ENCODE measurements around the gene PRDM11.
"Not testable (repeated sequence)": the region's sequence is repeated elsewhere in the genome, so short reads cannot be mapped to it uniquely, and the experiment has no call there.

The PRDM11 gene

GRCh38 chr11:45146072-45147016 lies at the start of gene PRDM11:
Gene PRDM11, plus strand, starts transcription at chr11:45146639. Its CDS starts 35,128 bp downstream, at chr11:45181767.
- peak; percentile 13 for DNase-seq

- no peak for DNase-seq
Observed at GRCh38 chr11:45097721-45098493, 48.5 kb upstream of the PRDM11 start.

GRCh38 chr11:45098929-45099328 lies 47.5 kb upstream of the PRDM11 start:
- DNase-seq = no peak

- DNase-seq = peak; percentile 31
Observed at GRCh38 chr11:45100339-45100738, 46.1 kb upstream of the PRDM11 start.

GRCh38 chr11:45102361-45102809 lies 44.1 kb upstream of the PRDM11 start:
- DNase-seq = no peak

GRCh38 chr11:45102810-45103621 lies 43.4 kb upstream of the PRDM11 start:
- DNase-seq = no peak

DNA sequence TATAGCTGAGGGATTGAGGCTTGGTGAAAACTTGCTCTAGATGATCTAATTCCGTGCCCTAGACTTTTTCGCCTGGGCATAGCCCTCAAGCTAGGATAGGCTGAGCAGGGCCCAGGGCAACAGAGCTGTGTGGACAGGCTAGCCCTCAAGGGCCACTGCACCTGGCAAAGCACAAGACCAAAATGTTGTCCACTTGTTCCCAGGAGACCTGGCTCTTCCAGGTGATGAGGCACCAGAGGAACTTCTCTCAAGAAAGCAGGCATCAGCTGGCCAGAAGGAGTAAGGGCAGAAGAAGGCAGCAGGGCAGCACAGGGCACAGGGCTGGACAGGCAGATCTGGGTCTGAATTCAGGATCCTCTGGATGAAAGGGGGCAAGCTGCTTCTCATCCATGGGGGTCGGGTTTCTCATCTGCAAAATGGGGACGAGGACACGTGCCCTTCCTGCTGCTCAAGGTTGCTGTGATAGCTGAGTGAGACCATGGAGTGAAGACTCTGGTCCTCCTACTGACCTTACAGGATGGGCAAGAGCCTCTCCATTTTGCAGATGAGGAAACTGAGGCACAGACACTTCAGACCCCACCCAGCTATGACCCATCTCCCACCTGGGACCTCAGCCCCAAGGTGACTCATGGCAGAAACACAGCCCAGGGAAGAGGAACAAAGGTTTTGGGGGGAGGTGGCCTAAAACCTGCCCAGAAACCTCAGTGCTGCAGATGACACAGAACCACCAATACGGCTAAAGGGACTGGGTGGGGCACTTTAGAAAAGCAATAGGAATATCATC lies 42.2 kb upstream of the PRDM11 start:
- DNase-seq = no peak

DNA sequence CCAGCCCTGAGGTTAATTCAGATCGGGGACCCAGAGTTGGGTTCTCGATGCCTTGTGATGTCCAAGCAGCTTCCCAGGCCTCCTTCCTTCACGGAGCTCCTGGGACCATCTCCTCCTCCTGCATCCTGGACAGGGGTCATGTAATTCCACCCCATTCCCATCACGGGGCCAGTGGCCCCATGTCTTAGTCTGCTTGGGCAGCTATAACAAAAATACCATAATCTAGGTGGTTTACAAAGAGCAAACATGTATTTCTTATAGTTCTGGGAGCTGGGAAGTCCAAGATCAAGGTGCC lies 41.7 kb upstream of the PRDM11 start:
- no peak for DNase-seq

GRCh38 chr11:45105233-45105983 lies 41.0 kb upstream of the PRDM11 start:
- DNase-seq = peak; percentile 50

GRCh38 chr11:45105984-45106375 lies 40.5 kb upstream of the PRDM11 start:
- DNase-seq = no peak

GRCh38 chr11:45106440-45106839 lies 40.0 kb upstream of the PRDM11 start:
- DNase-seq = no peak

- no peak for DNase-seq
Observed at GRCh38 chr11:45107029-45107428, 39.4 kb upstream of the PRDM11 start.

DNA sequence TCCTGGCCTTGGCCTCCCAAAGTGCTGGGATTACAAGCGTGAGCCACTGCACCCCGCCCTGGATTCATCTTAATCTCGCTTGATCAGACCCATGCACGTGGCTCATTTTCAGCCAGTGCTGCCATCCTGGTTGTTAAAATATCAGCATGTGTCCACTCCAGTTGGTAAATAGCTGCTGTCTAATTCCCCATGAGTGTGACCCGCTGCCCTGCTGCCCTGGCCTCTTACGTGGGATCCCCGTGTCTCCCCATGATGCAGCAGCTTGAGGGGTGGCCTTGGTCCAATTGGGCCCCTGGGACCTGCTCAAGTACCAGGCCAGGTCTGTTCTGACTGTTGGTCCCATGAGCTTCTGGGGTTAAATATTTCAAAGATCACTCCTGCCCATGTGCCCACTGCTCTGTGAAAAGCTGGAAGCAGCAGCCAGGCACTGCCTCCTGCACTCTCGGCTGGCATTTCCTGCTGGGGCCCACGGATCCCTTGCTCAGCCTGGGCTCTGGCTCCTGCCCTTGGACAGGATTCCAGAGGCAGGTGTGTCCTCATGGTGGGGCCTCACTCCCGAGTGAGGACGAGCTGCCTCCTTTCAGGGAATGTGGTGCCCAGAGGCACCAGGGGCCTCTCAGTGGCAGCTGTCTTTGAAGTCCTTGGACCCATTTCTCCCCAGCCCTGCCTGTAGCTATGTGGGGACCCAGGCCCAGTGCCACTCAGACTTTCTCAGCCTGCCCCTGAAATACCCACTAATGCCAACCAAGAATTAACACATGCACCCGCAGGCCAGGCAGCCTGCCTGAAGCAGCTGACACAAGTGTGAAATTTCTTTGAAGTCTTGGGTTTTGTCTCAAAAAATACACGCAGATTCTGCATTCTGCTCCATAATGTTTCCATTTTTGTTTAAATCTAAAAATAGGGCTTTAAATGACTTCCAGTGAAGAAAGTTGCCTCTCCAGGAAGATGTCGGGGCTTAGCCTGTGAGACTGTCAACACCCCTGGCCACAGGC lies 38.1 kb upstream of the PRDM11 start:
- no peak for DNase-seq

GRCh38 chr11:45109400-45109799 lies 37.0 kb upstream of the PRDM11 start:
- DNase-seq = no peak

GRCh38 chr11:45110562-45110961 lies 35.9 kb upstream of the PRDM11 start:
- no peak for DNase-seq

DNA sequence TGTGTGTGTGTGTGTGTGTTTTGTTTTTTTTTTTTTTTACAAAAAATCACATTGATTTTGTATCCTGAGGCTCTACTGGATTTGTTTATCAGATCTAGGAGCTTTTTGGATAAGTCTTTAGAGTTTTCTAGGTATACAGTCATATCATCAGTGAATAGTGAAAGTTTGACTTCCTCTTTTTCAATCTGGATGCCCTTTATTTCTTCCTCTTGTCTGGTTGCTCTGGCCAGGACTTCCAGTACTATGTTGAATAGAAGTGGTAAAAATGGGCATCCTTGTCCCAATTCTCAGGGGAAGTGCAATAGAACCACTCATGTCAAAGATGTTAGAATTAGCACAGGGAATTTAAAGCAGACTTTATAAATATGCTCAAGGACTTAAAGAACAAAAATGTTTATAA lies 32.6 kb upstream of the PRDM11 start:
- no peak for DNase-seq

GRCh38 chr11:45127836-45128235 lies 18.6 kb upstream of the PRDM11 start:
- DNase-seq = not testable (repeated sequence)

DNA sequence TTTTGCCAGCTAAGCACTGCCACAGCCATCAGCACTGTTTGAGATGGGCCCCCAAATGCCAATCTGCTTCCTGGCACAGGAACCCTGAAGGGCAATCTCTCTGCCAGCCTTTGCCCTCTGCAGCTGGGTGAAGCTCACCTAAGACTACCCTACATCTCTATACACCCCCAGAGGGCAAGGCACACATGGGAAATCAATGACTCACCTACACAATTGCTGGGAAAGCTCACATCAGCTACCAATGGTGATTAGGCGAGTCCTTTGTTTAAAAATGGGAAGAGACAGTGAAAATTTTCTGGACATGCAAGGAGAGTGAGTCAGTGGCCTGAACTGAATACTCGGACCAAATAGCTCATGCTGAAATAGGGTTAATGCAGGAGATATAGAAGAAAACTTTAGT lies 12.6 kb upstream of the PRDM11 start:
- DNase-seq = no peak

GRCh38 chr11:45141171-45141570 lies 5.3 kb upstream of the PRDM11 start:
- DNase-seq = no peak

DNA sequence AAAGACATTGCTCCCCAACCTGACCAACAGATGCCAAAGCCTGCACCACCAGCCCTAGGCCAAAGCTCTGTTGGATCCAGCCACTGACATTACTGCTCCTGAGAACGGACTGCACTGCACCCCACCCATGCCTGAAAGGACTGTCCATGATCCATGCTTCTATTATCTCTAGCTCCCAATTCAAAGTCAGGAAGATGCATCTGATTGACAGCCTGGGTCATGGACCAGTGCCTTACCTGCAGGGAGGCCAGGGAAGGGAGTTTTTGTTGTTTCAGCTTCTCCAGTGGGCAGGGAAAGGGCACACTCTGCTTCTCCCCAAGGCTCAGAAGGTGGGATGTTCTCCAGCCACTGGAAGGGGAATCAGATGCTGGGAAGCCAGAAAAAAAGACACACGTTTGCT lies 4.8 kb upstream of the PRDM11 start:
- DNase-seq = no peak
